ENCODE data around the gene RHOB.
"Not testable (repeated sequence)": the region's sequence is repeated elsewhere in the genome, so short reads cannot be mapped to it uniquely, and the experiment has no call there.

RHOB gene

DNA sequence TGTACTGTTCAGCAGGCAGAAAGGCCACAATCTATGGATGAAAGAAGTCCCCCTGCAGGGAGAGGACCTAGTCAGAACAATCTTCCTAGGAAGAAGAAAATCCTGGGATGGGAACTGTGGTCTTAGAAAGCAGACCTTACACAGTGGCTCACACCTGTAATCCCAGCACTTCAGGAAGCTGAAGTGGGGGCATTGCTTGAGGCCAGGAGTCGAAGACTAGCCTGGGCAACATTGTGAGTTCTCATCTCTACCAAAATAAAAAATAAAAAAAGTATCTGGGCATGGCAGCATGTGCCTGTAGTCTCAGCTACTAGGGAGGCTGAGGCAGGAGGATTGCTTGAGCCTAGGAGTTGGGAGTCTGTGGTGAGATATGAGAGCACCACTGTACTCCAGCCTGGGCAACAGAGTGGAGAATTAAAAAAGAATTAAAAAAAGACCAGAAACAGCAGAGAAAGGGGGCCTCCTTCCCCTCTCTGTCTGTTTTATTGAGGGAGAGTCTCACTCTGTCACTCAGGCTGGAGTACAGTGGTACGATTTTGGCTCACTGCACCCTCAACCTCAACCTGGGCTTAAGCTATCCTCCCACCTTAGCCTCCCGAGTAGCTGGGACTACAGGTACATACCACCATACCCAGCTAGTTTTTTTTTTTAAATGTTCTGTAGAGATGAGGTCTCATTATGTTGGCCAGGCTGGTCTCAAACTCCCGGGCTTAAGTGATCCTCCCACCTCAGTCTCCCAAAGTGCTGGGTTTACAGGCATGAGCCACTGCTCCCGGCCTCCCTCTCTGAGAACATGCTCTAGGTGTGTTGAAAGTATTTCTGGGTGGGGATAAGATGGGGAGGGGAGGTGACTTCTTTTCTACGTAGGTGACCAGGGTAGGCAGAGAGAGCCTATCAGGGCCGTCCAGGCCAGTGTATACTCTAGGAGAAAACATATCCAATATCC lies 7.4 kb downstream of the RHOB start:
- Histone ChIP-seq H3K27ac (no peak overlapping the region), H3K36me3 (replicated peaks) (no peaks in the 10 kb centered on the region), H3K27me3 (replicated peaks) (no peaks in the 10 kb centered on the region), H3K4me3 (ENCODE audit: low read depth, low read length) (no peak overlapping the region)
- in situ Hi-C loops (cut with HindIII; ENCODE audit: low pct_ligation_motif_present, low sequenced_read_pairs): no loop called here
- TF ChIP-seq, protein P1, sequence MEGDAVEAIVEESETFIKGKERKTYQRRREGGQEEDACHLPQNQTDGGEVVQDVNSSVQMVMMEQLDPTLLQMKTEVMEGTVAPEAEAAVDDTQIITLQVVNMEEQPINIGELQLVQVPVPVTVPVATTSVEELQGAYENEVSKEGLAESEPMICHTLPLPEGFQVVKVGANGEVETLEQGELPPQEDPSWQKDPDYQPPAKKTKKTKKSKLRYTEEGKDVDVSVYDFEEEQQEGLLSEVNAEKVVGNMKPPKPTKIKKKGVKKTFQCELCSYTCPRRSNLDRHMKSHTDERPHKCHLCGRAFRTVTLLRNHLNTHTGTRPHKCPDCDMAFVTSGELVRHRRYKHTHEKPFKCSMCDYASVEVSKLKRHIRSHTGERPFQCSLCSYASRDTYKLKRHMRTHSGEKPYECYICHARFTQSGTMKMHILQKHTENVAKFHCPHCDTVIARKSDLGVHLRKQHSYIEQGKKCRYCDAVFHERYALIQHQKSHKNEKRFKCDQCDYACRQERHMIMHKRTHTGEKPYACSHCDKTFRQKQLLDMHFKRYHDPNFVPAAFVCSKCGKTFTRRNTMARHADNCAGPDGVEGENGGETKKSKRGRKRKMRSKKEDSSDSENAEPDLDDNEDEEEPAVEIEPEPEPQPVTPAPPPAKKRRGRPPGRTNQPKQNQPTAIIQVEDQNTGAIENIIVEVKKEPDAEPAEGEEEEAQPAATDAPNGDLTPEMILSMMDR (IDR thresholded peaks at IDR 0.05; ENCODE audit: low read depth, low read length, missing control alignments): no peak
- DNase-seq: no peak

DNA sequence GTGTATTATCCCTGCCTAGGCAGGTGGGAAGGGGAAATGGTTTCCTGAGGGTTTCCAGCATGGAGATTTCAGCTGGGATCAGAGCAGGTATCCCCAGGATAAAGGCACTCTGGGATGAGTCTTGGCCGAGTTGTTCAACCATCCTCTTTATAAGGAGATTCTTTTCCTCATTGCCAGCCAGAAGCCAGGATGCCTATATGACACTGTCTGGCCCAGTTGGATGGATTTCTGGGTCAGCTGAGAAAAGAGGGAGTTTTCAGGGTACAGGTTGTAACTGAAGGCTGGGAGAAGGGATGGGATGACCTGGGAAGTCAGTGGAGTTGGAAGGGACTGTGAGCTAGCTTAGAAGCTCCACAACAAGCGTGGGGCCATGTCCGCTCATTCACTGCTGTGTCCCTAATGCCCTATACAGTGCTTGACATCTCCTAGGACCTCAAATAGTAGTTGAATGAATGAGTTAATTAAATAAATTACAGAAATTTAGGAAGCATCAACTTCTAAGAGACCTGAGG lies 8.3 kb downstream of the RHOB start:
- DNase-seq: no peak
- H3K27ac ChIP-seq: no peak overlapping the region
- H3K4me3 ChIP-seq (ENCODE audit: low read depth, low read length): no peak overlapping the region
- in situ Hi-C loops (cut with HindIII; ENCODE audit: low pct_ligation_motif_present, low sequenced_read_pairs): no loop called here
- H3K27me3 ChIP-seq (replicated peaks): no peaks in the 10 kb centered on the region
- no peaks in the 10 kb centered on the region for H3K36me3 ChIP-seq (replicated peaks)
- TF ChIP-seq, protein P1 (IDR thresholded peaks at IDR 0.05; ENCODE audit: low read depth, low read length, missing control alignments): no peak

DNA sequence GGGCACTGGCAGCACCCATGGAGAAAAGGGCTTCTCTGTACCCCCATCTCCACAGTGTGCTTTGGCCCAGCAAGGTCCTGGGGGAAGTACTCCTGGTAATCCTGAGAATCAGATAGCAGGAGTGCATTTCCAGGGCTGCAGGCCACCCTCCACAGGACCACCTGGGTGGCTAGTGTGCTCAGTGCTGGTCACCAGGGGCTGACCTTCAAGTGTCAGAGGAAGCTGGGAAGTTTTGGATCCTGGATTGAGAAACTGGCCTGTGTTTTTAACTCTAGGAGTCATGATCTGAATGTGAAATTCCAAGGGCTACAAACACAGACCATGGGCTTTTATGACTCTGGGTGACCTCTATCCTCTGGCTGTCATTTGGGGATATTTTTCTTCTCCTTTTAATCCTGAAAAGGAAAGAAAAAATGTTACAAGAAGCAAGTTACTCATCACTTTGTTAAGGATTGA lies 9.3 kb downstream of the RHOB start:
- TF ChIP-seq, protein P1 (IDR thresholded peaks at IDR 0.05; ENCODE audit: low read depth, low read length, missing control alignments): no peak
- in situ Hi-C loops (cut with HindIII; ENCODE audit: low pct_ligation_motif_present, low sequenced_read_pairs): no loop called here
- no peak for DNase-seq
- no peaks in the 10 kb centered on the region for H3K36me3 ChIP-seq (replicated peaks)
- H3K4me3 ChIP-seq (ENCODE audit: low read depth, low read length): no peak overlapping the region
- H3K27me3 ChIP-seq (replicated peaks): no peaks in the 10 kb centered on the region
- H3K27ac ChIP-seq: no peak overlapping the region

DNA sequence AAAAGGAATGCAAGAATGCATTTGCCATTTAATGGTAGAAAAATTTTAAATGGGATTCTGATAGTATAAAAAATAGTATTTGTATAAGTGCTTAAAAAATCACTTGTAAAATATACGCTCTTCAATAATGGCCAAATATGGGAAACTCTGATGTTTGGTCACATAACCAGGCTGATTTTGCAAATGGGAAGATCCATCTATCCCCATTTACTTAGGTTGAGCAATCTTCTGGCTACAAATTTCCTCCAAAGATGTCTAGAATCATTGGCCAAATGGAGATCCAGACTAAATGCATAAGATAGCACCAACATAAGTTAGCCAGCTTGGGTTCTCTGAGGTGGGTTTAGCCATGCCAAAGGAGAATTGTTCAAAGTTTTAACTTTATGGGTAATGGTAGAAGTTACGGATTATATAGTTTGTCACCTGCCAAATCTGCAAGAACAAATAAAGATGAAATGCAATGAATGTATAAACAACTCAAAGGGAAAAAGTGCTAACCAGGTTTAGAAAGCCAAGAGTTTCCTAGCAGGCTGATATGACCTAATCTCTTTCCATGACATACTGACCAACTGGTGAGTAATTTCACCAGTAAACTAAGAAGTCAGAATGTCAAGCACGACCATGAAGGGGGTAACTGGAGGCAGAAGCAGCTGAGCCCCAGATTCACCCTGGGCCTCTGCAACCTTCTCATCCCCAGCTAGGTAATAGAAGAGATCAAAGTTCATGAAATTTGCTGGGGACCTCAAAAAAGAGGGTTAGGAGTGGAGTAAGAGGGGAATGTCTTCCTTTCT lies 10.0 kb downstream of the RHOB start:
- TF ChIP-seq, protein P1 (IDR thresholded peaks at IDR 0.05; ENCODE audit: low read depth, low read length, missing control alignments): no peak
- in situ Hi-C loops (cut with HindIII; ENCODE audit: low pct_ligation_motif_present, low sequenced_read_pairs): no loop called here

DNA sequence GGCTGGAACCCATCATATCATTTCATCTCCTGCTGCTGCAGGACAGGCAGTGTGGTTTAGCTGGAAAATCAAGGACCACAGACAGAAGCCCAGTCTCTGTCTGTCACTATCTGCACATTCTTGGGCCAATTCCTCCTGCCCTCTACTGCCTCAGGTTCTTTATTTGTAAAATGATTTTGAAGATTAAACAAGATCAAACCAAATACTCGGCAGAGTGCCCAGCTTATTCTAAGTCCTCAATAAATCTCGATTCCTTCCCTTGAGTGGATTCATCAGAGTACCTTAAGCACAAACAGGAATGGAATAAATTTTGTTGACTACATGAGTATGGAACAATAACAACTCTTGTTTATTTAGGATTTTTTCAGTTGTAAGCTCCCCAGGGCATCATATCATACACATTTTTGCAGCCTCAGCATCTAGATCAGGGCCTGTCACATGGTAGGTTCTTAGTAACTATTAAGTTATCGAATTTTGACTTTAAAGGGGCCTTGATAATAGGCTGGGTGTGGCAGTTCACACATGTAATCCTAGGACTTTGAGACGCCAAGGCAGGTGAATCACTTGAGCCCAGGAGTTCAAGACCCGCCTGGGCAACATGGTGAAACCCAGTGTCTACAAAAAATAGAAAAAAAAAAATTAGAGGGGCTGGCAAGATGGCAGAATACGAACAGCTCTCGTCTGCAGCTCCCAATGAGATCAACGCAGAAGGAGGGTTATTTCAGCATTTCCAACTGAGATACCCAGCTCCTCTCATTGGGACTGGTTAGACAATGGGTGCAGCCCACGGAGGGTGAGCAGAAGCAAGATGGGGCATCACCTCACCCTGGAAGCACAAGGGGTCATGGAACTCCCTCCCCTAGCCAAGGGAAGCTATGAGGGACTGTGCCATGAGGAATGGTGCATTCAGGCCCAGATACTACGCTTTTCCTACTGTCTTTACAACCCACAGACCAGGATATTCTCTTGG lies 11.1 kb downstream of the RHOB start:
- in situ Hi-C loops (cut with HindIII; ENCODE audit: low pct_ligation_motif_present, low sequenced_read_pairs): no loop called here
- DNase-seq: no peak
- H3K27me3 ChIP-seq (replicated peaks): no peaks in the 10 kb centered on the region
- TF ChIP-seq, protein P1 (IDR thresholded peaks at IDR 0.05; ENCODE audit: low read depth, low read length, missing control alignments): no peak
- H3K4me3 ChIP-seq (ENCODE audit: low read depth, low read length): no peak overlapping the region
- H3K27ac ChIP-seq: no peak overlapping the region
- no peaks in the 10 kb centered on the region for H3K36me3 ChIP-seq (replicated peaks)

More for the DNA sequence above, 10.0 kb downstream of the RHOB start:
- H3K4me3 ChIP-seq (ENCODE audit: low read depth, low read length): no peak overlapping the region
- no peaks in the 10 kb centered on the region for H3K27me3 ChIP-seq (replicated peaks)
- H3K36me3 ChIP-seq (replicated peaks): no peaks in the 10 kb centered on the region
- DNase-seq: no peak
- H3K27ac ChIP-seq: no peak overlapping the region

DNA sequence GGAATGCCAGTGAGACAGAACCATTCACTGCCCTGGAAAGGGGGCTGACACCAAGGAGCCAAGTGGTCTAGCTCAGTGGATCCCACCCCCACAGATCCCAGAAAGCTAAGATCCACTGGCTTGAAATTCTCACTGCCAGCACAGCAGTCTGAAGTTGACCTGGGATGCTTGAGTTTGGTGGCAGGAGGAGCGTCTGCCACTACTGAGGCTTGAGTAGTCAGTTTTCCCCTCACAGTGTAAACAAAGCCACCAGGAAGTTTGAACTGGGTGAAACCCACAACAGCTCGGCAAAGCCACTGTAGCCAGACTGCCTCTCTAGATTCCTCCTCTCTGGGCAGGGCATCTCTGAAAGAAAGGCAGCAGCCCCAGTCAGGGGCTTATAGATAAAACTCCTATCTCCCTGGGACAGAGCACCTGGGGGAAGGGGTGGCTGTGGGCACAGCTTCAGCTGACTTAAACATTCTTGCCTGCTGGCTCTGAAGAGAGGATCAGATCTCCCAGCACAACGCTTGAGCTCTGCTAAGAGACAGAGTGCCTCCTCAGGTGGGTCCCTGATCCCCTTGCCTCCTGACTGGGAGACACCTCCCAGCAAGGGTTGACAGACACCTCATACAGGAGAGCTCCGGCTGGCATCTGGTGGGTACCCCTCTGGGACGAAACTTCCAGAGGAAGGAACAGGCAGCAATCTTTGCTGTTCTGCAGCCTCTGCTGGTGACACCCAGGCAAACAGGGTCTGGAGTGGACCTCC lies 12.0 kb downstream of the RHOB start:
- DNase-seq; in situ Hi-C loops (cut with HindIII; ENCODE audit: low pct_ligation_motif_present, low sequenced_read_pairs); H3K27me3 ChIP-seq (replicated peaks); H3K36me3 ChIP-seq (replicated peaks); H3K4me3 ChIP-seq (ENCODE audit: low read depth, low read length); H3K27ac ChIP-seq: not testable (repeated sequence)

All from brain microvascular endothelial cell (primary cell).